GM21390 (cell line): ENCODE results near the gene ACYP1.

Experiments
- ATAC-seq: cut with Tn5 transposase; IDR thresholded peaks from one replicate; pipeline ENCODE4 v1.9.1; 2021; ENCODE audit not compliant: unreplicated experiment

Gene ACYP1

DNA sequence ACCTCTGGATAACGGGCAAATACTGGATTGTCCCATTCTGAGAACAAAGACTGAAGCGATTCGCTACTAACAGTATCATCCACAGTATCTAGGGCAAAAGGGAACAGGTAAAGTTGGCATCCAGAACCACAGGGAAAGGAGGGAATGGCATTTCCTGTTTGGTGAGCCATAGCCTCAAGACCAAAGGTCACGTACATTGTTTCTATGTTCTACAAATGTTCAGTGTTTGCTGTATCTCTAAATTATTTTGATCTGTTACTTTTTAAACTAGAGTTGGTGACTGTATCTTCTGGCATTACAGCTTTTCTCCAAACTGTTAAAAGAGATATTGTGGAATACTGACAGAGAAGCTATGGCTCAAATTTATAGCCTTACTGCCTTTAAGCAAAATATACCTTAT is 22.2 kb downstream of the ACYP1 start:
- no peak for ATAC-seq

DNA sequence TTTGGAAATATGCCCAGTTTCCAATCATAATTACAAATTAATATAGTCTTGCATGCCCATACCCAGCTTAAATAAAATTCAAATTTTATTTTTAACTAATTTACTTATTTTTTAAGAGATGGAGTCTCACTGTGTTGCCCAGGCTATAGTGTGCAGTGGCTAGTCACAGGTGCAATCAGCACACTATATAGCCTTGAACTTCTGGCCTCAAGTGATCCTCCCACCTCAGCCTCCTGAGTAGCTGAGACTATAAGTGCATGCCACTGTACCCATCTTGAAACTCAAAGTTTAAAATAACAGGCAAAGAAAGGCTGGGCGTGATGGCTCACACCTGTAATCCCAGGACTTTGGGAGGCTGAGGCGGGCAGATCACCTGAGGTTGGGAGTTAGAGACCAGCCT is 22.9 kb downstream of the ACYP1 start:
- ATAC-seq, result no peak

DNA sequence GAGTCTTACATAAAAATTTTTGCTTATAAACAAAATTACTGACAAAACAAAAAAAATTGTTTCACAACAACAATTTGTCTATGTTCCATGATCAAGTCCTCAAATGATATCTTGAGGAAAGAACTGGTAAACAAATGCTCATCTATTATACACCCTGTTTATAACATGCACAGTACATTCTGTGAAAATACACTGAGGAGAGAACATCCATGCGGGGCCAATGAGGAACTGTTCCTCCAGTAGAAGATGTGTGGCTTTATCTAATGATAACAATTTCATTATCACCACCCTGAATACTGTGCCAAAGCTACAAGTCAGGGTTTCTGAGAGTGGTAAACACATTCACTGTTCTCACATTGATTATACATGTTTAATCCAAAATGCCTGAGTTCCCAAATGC is 23.3 kb downstream of the ACYP1 start:
- no peak for ATAC-seq

DNA sequence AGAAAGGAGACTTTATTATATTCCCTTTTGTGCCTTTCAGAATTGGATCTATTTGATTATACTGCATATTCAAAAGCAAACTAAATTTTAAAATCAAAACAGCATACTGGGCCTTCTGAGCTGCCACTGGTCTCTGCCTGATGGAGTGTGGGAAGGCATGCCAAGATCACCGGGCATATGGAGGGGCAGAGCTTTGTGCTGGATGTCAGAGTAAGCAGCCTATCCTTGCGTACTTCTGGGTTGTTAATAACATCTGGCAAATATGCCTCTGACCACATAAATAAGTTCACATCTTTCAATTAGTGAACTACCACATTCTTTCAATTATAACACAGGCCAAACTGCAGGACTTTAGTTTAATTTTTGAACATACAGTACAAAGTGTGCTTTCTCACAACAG is 30.9 kb downstream of the ACYP1 start:
- no peak for ATAC-seq

DNA sequence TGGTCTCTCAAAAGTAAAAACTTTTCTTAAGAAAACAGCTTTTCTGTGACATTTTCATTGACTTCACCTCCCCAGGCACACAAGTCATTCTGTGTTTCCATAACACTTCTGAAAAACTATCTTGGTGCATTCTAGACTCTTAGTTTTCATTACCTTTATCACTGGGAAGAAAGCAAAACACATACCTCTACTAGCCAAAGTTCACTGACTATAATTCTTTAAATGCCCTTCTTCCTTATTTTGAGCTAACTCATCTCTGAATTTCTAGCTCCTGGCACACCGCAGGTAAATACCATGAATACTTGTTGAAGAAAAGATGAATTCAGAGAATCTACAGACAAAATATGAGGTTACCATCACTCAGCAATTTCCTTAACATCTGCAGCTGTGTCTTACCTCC is 33.7 kb downstream of the ACYP1 start:
- ATAC-seq, result no peak

DNA sequence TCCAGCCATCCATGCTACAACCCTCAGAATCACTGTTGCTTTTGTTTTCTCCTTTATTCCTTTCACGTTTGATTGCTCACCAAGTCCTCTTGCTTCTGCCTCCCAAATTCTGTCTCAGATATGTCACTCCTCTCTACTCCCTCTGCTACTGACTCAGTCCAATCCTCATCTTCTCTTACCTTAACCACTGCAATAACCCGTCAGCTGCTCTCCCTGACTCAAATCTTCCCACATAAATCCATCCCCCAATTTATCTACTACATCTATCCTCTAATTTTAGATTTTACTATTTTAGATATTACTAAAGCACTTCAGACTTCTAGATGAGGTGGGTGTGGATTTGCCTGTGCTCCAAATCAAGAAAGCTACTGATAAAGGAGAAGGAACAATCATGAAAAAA is 37.9 kb downstream of the ACYP1 start:
- ATAC-seq, result no peak

DNA sequence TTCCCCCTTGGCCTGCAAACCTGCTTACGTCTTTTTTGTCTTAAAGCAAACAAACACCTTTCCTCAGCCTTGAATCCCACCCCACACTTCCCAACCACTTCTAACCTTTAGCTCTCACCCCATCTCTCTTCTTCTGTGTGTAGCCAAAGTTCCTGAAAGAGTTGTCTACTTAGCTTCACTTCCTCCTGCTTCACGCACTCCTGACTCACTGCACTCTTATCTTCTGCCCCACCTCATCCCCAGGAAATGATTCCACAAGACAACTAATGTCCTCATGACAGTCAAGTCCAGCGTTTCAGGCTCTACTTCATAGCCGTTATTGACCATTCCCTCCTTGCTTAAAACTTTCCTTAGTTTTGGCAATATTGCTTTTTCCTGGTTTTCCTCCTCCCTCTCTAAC is 38.7 kb downstream of the ACYP1 start:
- ATAC-seq, result no peak

DNA sequence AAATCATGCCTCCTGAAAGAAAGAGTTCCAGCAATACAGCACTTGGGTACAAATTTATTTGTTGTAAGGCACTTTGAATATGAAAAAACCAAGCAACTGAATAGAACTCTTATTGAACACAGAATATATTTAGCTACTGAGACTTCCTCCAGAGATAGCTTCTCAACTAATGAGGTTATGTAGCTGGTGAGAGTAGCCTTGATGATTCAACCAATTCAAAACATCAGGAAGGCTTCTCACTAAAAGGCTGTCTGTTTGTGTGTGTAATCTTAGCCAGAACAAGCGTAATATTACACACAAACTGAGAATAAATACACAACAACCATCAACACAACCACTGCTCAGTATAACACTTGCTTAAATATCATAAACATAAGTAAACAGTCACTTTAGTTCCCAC is 40.7 kb downstream of the ACYP1 start:
- ATAC-seq, result no peak

DNA sequence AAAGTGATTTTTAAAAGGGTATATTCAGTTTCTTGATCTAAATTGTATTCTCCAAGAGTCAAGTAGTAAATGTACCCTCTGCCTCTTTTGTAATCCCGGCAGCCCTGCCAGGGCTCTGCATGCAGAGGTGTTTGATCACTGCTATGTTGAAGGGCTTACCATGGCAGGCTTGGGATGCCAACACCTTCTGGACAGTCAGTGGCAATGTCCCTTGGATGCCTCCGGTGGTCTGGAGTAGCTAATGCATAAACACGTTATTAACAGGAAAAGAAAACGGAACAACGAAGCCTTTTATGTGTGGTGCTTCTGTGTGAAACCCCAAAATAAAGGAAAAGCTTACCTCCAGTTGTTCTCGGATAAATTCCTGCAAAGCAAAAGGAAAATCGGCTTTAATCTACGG is 41.2 kb downstream of the ACYP1 start:
- no peak for ATAC-seq

DNA sequence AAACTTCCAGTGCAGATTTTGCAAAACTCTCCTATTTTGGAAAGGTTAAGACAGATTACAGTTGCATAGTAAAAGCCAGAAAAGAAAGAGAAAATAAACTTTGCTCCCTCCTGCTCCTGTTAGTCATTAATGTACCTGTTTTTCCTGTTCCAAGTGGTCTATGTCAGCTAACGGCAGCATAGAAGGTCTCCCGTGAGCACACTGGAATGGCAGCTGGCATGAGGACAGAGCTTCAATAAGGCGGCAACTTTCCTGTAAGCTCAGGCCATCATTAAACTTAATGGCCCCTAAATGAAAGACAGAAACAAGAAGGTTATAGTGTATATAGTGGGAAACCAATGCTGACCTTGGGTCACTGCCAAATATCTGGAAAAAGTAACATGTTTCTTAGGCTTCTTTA is 45.1 kb downstream of the ACYP1 start:
- ATAC-seq, result no peak

DNA sequence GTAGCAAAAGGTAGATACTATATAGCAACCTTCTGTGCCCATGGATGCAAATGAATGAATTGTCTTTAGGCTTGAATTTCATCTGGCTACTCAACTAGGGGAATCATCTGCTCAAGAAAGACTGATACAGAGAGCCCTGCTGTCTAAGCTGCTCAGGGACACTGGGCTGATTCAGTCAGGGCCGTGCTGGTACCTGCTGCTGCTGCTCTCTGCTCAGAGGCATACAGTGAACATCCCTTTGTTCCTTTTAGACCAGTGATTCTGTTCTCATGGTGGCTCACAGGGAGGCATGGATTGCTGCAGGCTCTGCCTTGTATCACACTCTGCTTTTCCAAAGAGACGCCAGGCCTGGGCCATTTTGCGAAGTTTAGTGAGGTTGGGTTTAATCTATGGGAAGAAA is 47.0 kb downstream of the ACYP1 start:
- ATAC-seq, result no peak

DNA sequence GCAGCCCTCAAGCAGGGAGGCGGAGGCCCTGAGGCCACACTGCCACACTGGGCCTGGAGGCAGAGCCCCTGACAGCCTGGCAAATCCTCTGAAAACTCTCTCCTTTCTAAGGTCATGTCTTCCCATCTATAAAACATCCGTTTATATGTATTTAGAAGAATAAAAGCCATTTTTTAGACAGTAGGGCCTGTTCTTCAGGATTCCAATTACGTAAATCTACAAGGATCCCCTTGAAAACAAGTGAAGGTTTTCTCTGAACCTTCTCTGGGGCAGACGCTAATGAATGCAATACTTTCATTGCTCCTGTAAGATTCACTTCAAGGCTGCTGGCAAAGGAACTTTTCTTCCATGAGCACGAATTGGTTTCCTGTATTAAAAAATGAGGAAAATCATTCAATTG is 48.3 kb downstream of the ACYP1 start:
- no peak for ATAC-seq

DNA sequence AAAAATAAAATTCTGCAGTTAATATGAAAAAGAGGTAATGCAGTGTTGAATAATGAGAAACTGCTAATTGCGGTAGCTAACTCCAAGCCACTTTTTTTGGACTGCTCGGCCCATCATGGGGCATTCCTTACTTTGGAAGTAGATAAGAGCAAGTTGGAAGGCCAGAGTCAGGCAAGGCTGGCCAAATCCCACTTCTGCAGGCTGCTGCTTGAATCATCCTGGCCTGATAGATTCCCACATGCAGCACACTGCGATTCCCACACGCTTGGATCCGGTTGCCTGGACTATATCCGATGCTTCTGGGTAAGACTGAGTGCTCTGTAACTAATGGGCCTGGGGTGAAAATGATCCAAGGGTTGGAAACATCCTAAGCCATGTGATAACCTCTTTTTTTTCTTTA is 50.5 kb downstream of the ACYP1 start:
- no peak for ATAC-seq

DNA sequence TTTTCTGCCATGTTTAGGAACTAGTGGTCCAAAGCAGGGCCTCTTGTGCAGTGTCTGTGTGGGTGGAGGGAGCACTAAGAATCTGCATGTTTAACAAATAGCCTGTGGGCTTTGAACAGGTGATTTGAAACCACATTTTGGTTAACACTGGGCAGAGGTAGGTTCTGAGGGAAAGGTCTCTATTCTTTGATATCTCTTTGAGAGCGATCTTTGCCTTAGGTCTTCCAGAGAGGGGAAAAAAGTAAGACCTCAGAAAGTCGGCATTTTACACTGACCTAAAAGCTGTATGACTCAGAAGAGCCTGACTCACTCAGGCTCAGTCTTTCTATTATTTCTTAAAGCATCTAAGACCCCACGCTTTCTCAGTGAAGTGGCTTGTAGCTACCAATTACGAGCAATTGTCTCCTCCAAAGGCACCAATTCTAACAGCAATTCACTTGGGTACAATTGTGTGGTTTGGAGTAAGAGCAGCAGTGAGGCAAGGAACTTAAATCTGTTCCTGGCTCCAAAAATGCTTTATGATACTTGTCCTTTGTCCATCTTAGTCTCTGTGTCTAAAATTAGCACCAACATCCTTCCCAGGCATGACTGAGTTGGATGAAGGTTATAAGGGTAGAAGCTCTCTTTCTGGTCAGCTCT is 52.3 kb downstream of the ACYP1 start:
- ATAC-seq, result no peak

DNA sequence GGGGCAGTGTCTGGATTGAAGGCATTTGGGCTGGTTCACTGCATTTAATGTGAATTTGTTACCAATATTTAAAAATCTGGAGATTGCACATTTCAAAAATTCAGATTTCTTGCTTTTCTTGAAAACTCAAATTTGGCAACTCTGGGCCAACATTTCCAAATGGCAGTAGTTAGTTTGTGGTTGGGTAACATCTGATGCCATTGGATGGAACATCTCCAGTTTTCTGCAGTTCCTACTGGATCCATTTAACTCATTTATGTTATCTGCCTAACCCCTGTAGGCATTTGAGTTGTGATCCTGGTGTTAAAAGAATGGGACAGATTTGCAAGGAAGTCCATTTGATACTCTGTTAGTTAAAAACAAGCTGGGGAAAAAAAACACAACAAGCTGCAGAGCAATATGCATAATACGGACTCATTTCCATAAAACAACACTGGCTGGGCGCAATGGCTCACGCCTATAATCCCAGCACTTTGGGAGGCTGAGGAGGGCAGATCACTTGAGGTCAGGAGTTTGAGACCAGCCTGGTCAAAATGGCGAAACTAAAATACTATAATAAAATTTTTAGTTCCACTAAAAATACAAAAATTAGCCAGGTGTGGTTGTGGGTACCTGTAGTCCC is 53.2 kb downstream of the ACYP1 start:
- no peak for ATAC-seq

DNA sequence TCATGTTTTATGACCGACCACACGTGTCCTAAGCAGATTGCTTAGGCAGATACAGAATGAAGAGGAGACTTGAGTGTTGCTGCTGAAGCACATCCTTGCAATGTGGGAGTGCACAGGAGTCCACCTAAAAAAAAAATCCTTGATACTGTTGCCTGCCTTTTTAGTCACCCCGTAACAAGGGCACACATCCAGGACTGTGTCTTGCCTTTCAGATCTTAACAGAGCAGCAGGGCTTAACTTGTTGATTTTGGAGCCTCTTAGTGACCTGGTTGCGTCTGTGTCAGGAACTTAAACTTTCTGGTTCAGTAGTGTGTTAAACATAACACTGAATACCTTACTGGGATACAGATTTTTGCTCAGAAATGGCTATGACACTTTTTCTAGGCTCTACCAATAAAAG is 54.6 kb downstream of the ACYP1 start:
- ATAC-seq, result no peak

DNA sequence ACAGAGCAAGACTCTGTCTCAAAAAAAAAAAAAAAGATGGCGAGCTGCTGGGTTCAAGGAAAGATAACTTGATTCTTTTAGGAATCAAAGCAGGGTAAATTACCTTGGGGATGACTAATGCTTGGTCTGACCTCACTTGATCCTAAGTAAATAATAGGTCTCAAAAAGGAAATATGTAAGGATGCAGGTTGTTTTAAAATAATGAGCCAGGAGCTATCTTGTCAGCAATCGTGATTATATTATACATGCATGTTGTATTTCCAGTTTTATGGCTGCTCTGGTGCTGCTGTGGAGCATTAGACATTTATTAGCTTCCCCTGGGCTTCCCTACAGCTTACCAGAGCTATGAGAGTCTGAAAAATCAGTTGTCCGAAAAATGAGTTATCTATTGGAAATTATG is 58.5 kb downstream of the ACYP1 start:
- no peak for ATAC-seq

DNA sequence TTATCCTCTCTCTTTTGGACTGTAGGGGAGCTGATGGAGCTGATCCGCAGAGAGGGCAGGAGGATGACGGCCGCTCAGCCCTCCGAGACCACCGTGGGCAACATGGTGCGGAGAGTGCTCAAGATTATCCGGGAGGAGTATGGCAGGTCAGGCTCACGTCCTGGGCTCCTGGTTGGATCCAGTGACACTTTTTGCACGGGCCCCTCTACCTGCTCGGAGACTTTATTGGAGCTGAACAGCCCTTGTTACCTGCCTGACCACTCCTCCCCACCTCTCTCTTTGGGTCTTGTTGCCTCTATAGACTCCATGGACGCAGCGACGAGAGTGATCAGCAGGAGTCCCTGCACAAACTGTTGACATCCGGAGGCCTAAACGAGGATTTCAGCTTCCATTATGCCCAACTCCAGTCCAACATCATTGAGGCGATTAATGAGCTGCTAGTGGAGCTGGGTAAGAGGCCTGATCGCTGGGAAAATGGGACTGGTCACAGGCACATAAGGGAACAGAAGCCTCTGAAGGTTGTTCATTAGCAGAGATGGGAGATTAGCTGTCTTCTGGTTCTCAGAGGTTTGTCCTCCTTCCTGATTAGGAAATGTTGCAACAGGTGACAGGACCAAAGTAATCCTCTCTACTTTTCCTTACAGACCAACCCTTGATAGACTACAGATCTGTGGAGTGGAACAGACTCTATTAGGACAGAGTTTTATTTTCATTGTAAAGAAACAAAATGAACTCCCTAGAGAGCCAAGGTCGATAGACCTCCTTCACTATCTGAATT is 60.4 kb downstream of the ACYP1 start:
- no peak for ATAC-seq
